HFF-Myc (cell line): ENCODE results near the gene TENT5C.

Source experiments
- DNase-seq: peaks from one replicate; pipeline ENCODE4 v3.0.0-alpha.2; 2011; ENCODE audit warnings: low read depth; ENCODE audit errors: extremely low read depth
- H3K4me3 ChIP-seq: replicated peaks from 2 replicates; pipeline ENCODE4 v1.5.1; 2011; ENCODE audit warnings: low read depth, mild to moderate bottlenecking, control low read depth, low read length
- TF ChIP-seq, protein P1 (sequence below): IDR thresholded peaks from 2 replicates; pipeline ENCODE4 v1.5.1; 2012; ENCODE audit warnings: mild to moderate bottlenecking, low read depth, low read length, control low read depth; ENCODE audit errors: missing control alignments

TENT5C gene

GRCh38 chr1:117616967-117617366, 11.1 kb downstream of the TENT5C start:
- no peak overlapping the region for H3K4me3 ChIP-seq
- no peak for DNase-seq
- TF ChIP-seq, protein P1, sequence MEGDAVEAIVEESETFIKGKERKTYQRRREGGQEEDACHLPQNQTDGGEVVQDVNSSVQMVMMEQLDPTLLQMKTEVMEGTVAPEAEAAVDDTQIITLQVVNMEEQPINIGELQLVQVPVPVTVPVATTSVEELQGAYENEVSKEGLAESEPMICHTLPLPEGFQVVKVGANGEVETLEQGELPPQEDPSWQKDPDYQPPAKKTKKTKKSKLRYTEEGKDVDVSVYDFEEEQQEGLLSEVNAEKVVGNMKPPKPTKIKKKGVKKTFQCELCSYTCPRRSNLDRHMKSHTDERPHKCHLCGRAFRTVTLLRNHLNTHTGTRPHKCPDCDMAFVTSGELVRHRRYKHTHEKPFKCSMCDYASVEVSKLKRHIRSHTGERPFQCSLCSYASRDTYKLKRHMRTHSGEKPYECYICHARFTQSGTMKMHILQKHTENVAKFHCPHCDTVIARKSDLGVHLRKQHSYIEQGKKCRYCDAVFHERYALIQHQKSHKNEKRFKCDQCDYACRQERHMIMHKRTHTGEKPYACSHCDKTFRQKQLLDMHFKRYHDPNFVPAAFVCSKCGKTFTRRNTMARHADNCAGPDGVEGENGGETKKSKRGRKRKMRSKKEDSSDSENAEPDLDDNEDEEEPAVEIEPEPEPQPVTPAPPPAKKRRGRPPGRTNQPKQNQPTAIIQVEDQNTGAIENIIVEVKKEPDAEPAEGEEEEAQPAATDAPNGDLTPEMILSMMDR, result no peak

DNA sequence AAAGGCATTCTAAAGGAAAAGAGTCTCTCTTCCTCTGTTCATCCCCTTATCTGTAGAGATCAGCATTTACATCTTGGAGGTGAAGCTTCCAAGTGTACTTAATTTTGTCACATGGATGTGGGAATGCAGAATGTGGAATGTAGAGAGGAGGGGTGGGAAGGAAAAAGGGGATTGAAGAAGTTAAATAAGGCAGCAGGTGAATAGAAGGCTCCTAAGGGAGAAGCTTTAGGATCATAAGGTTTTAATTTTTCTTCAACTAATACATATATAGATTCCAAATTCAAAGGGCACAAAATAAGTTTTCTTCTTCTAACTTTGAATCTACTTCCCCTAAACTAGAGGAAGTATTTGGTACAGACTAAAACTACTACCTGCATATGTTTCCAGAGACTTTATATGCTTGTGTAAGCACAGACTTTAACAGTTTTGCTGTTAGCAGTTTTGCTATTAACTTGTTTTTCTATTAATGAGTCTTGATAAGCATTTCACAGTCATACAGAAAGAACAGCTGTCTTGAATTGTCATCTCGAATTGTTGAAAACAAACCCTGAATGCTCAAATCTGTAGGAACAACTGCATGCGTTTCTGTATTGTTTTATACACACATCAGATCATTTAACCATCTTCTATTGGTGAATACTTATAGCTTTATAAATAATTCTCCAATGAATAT, 12.7 kb downstream of the TENT5C start:
- no peak overlapping the region for H3K4me3 ChIP-seq
- DNase-seq, result no peak
- TF ChIP-seq, protein P1, result no peak

DNA sequence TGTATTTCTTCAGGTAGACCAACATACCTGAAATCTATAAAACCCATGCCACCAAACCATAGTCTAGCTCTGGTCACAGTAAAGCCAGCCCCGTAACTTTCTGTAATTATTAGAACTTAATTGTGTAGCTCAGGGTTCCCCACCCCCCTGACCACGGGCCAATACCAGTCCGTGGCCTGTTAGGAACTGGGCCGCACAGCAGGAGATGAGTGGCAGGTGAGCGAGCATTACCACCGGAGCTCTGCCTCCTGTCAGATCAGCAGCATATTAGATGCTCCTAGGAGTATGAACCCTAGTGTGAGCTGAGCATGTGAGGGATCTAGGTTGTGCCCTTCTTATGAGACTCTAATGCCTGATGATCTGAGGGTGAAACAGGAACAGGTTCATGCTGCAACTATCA, 14.6 kb downstream of the TENT5C start:
- H3K4me3 ChIP-seq, result no peak overlapping the region
- TF ChIP-seq, protein P1, result no peak
- no peak for DNase-seq

GRCh38 chr1:117621316-117621715, 15.5 kb downstream of the TENT5C start:
- no peak overlapping the region for H3K4me3 ChIP-seq
- no peak for DNase-seq
- TF ChIP-seq, protein P1, result no peak

- no peak for DNase-seq
- TF ChIP-seq, protein P1, result no peak
- no peak overlapping the region for H3K4me3 ChIP-seq
Measured at GRCh38 chr1:117622726-117623125, 16.9 kb downstream of the TENT5C start.

- TF ChIP-seq, protein P1, result no peak
- H3K4me3 ChIP-seq, result no peak overlapping the region
- no peak for DNase-seq
Measured at GRCh38 chr1:117623141-117623540, 17.3 kb downstream of the TENT5C start.

GRCh38 chr1:117623698-117624097, 17.9 kb downstream of the TENT5C start:
- H3K4me3 ChIP-seq, result no peak overlapping the region
- no peak for DNase-seq
- TF ChIP-seq, protein P1, result no peak
